ENCODE data around the gene ANKRD23. TPM values are rescaled to one million over a fixed set of nuclear protein-coding genes. Genes with fewer than 3 reads are reported as not detected.

The ANKRD23 gene
- total and polyA plus RNA-seq, 2 of the 8 experiments (the other 6 are each of a cell fraction or from before 2014, with no cell fraction given): 3.4 to 3.5 TPM

DNA sequence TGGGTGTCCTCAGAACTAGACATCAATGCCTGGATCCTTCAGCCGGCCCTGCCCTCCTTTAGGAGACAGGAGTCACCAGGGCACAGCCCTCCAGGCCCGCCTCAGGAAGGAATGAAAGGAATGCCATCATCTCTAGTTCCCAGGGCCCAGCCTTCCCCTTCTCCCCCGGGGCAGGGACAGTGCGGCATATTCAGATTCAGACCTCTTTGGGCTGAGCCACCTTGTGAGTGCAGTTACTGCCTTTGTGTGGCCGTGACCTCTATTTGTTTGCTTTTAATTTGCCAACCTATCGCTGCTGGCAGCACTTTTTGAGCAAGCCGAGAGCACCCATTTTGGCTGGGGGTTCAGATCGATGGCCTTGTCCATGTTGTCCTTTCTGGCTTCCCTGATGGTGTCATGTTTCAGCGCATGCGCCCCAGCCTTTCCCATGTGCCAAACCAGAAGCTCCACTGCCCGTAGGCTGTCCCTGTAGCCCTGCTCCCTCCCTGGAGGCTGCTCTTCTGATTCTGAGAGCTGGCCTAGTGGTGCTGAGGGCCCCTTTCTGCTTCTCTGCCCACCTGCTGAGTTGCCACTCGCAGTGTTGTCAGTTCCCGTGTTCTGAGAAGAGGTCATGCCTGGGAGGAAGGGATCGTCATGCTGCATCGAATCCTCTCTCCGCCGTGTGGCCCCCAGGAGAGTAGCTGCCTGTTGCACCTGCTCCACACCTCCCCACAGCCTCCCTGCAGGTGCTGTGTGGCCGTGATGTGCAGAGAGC lies 10.9 kb downstream of the ANKRD23 start (continued):
- TF ChIP-seq, protein P1, sequence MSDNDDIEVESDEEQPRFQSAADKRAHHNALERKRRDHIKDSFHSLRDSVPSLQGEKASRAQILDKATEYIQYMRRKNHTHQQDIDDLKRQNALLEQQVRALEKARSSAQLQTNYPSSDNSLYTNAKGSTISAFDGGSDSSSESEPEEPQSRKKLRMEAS (IDR thresholded peaks at IDR 0.05): peak; percentile 72; the same call in 1 of the 2 replicates
- TF ChIP-seq EGR1 (IDR thresholded peaks at IDR 0.05; ENCODE audit: borderline replicate concordance, low read depth, low read length) (peak; percentile 35; the same call in 1 of the 2 replicates), TEAD4 (IDR thresholded peaks at IDR 0.05; ENCODE audit: low read depth, low read length) (peak; percentile 80), BACH1 (IDR thresholded peaks at IDR 0.05; ENCODE audit: low read length) (no peak), TCF12 (IDR thresholded peaks at IDR 0.05; ENCODE audit: low read depth, low read length) (0 out of 2 replicates have a peak, but pooled peaks have one; percentile 2), YY1 (IDR thresholded peaks at IDR 0.05; ENCODE audit: low read depth, low read length) (peak; percentile 65; the same call in 1 of the 2 replicates), TBP (IDR thresholded peaks at IDR 0.05; ENCODE audit: low read depth, low read length) (peak; percentile 17; the same call in 1 of the 2 replicates), RBBP5 (IDR thresholded peaks at IDR 0.05; ENCODE audit: borderline replicate concordance, low read depth, low read length) (peak; percentile 72; the same call in 1 of the 2 replicates), SP1 (IDR thresholded peaks at IDR 0.05; ENCODE audit: low read depth, low read length) (peak; percentile 45; the same call in 1 of the 2 replicates), ASH2L (IDR thresholded peaks at IDR 0.05; ENCODE audit: low read length) (peak; percentile 93), POLR2A (IDR thresholded peaks at IDR 0.05; ENCODE audit: control extremely low read depth in 1 of 2, low read depth in 2 of 2, low read length in 2 of 2) (no peak; a peak in 1 of 3 replicates), RNF2 (IDR thresholded peaks at IDR 0.05; ENCODE audit: borderline replicate concordance, low read depth, low read length, missing control alignments, poor library complexity, severe bottlenecking) (no peak), CTBP2 (IDR thresholded peaks at IDR 0.05; ENCODE audit: borderline replicate concordance, insufficient read depth, insufficient read length, low read length) (peak; percentile 77), SIN3A (conservative IDR thresholded peaks at IDR 0.05 in 1 of 2, IDR thresholded peaks at IDR 0.05 in 1 of 2; ENCODE audit: low read depth in 1 of 2, low read length in 2 of 2) (peak; percentile 51 to 74; a peak in 2 of 4 replicates), POLR2AphosphoS5 (IDR thresholded peaks at IDR 0.05; ENCODE audit: low read depth, low read length) (peak; percentile 52; the same call in 1 of the 2 replicates)
- TF ChIP-seq, protein P2, sequence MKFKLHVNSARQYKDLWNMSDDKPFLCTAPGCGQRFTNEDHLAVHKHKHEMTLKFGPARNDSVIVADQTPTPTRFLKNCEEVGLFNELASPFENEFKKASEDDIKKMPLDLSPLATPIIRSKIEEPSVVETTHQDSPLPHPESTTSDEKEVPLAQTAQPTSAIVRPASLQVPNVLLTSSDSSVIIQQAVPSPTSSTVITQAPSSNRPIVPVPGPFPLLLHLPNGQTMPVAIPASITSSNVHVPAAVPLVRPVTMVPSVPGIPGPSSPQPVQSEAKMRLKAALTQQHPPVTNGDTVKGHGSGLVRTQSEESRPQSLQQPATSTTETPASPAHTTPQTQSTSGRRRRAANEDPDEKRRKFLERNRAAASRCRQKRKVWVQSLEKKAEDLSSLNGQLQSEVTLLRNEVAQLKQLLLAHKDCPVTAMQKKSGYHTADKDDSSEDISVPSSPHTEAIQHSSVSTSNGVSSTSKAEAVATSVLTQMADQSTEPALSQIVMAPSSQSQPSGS (IDR thresholded peaks at IDR 0.05; ENCODE audit: low read length): no peak

All from H1 (cell line).